Measurements from ENCODE around the gene DEUP1.

- TF ChIP-seq CTCF (IDR thresholded peaks at IDR 0.05; ENCODE audit: low read length) = no peak
- TF ChIP-seq EZH2 (IDR thresholded peaks at IDR 0.05; ENCODE audit: borderline replicate concordance, low read length) = no peak
Observed at GRCh38 chr11:93319224-93319839, 11.2 kb upstream of the DEUP1 start.
